MV-4-11 (cell line): ENCODE results near the gene LRSAM1.

Source experiments
- DNase-seq: peaks from one replicate; lab custom pipeline; 2025; lab: John Stamatoyannopoulos, UW

The LRSAM1 gene

GRCh38 chr9:127516835-127517607 is 65.7 kb downstream of the LRSAM1 start:
- DNase-seq = no peak

- no peak for DNase-seq
Measured at GRCh38 chr9:127517620-127518019, 66.3 kb downstream of the LRSAM1 start.

GRCh38 chr9:127518091-127518856 is 67.0 kb downstream of the LRSAM1 start:
- no peak for DNase-seq

GRCh38 chr9:127519301-127520166 is 68.2 kb downstream of the LRSAM1 start:
- DNase-seq = peak; percentile 96

GRCh38 chr9:127520941-127521918 is 69.9 kb downstream of the LRSAM1 start:
- DNase-seq = no peak

- no peak for DNase-seq
Measured at GRCh38 chr9:127521919-127522304, 70.6 kb downstream of the LRSAM1 start.

- no peak for DNase-seq
Measured at GRCh38 chr9:127522727-127523126, 71.4 kb downstream of the LRSAM1 start.

- DNase-seq = peak; percentile 35
Measured at GRCh38 chr9:127523312-127523851, 72.1 kb downstream of the LRSAM1 start.

- DNase-seq = no peak
Measured at GRCh38 chr9:127524373-127524772, 73.1 kb downstream of the LRSAM1 start.

- peak; percentile 51 for DNase-seq
Measured at GRCh38 chr9:127525401-127526188, 74.3 kb downstream of the LRSAM1 start.

- no peak for DNase-seq
Measured at GRCh38 chr9:127526655-127527559, 75.6 kb downstream of the LRSAM1 start.

- no peak for DNase-seq
Measured at GRCh38 chr9:127527560-127528268, 76.4 kb downstream of the LRSAM1 start.

- peak; percentile 38 for DNase-seq
Measured at GRCh38 chr9:127528422-127529251, 77.3 kb downstream of the LRSAM1 start.

- DNase-seq = no peak
Measured at GRCh38 chr9:127529671-127530070, 78.4 kb downstream of the LRSAM1 start.

- DNase-seq = no peak
Measured at GRCh38 chr9:127530206-127530941, 79.1 kb downstream of the LRSAM1 start.

GRCh38 chr9:127531676-127532075 is 80.4 kb downstream of the LRSAM1 start:
- DNase-seq = no peak
